HG02678 (cell line): Measurements from ENCODE around the gene LMO7.
"Not testable (repeated sequence)": the region's sequence is repeated elsewhere in the genome, so short reads cannot be mapped to it uniquely, and the experiment has no call there.

Experiments used
- ATAC-seq: cut with Tn5 transposase; IDR thresholded peaks from one replicate; pipeline ENCODE4 v1.9.1; 2021; ENCODE audit warnings: mild to moderate bottlenecking, moderate library complexity; ENCODE audit not compliant: unreplicated experiment

LMO7 gene

DNA sequence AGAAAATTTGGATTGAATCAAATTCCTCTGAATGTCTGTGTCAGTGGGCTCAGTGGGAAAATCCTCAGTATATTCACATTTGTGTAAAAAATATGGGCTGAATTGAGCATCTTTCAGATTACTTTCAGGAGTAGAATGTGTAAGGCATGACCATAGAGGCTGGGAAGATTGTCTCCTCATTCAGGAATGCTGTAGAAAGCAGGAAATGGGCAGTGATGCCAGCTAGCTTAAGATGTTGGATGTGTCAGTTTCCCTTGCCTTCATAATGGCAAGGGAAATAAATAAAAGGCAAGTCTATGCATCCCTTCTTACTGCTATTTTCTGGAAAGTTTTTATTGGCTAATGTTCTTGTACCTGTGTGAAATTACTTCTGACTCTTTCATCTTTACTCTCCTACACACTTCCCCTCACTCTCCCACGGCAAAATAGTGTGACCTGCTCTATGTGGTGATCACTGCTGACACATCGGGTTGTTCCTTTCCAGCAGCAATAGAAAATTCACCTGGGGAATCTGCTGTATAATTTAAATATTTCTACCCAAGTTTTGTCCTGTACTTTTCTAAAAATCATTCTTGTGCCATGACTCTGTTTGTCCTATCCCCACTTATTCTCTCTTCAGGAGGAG lies 103.2 kb downstream of the LMO7 start:
- peak; percentile 63 for ATAC-seq

DNA sequence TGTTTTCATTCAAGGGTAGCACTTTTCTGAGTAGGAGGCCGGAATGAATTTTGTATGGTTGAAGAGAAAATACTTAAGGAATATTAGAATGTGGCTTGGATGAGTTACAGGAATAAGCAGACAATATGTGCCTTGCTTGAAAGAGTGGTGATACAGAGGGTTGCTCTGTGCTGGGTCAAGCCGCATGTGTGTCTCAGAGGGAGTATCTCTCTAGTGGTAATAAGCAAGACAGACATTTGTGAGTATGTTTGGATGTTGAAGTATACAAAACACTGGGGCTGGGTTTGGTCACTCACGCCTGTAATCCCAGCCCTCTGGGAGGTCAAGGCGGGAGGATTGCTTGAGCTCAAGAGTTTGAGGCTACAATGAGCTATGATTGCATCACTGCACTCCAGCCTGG lies 103.9 kb downstream of the LMO7 start:
- ATAC-seq: no peak

DNA sequence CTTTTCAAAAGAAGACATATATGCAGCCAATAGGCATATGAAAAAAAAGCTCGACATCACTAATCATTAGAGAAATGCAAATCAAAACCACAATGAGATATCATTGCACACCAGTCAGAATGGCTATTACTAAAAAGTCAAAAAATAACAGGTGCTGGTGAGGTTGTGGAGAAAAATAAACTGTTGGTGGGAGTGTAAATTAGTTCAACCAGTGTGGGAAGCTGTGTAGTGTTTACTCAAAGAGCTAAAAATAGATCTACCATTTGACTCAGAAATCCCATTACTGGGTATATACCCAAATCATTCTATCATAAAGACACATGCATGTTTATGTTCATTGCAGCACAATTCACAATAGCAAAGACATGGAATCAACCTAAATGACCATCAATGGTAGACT lies 106.9 kb downstream of the LMO7 start:
- not testable (repeated sequence) for ATAC-seq

DNA sequence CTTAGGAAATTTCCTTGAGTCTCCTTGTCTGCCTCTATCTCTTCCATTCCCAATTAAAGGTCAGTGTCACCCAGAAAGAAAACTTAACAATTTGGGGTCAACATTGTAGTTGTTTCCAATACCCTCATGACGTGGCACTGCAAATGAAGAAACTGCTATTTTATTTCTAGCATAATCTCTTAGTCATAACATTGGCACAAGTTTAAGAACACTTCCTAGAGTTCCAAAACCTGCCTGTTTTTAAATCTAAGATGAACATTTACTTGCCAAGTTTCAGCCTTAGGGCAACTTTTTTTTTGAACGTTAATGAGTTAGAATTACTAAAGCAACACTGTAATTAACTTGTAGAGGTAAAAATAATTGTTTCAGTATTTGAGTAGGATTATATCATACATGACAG lies 108.0 kb downstream of the LMO7 start:
- ATAC-seq: no peak

DNA sequence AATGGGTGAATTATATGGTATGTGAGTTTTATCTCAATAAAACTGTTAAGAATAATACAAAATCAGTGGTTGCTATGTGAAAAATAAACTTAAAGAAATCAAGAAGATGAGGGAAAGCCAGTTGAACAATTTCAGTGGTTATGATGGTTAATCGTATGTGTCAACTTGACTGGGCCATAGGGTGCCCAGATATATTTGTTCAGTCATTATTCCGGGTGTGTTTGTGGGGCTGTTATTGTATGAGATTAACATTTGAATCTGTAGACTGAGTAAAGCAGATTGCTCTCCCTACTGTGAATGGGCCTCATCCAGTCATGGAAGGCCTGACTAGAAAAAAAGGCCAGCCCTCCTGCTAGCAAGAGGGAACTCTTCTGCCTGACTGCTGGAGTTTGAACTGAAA lies 109.3 kb downstream of the LMO7 start:
- ATAC-seq: no peak

DNA sequence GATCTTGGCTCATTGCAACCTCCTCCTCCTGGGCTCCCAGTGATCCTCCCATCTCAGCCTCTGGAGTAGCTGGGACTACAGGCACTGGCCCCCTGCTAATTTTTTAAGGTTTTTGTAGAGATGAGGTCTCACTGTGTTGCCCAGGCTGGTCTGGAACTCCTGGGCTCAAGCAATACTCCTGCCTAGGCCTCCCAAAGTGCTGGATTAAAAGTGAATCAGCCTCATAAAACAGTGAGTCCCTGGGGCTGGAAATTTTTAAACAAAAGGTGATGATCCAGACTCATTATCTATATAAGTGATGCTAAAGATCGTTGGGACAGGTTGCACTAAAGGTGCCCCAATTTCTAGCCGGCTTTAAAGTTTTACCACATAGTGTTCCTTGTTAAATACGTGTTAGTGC lies 112.7 kb downstream of the LMO7 start:
- ATAC-seq: no peak

DNA sequence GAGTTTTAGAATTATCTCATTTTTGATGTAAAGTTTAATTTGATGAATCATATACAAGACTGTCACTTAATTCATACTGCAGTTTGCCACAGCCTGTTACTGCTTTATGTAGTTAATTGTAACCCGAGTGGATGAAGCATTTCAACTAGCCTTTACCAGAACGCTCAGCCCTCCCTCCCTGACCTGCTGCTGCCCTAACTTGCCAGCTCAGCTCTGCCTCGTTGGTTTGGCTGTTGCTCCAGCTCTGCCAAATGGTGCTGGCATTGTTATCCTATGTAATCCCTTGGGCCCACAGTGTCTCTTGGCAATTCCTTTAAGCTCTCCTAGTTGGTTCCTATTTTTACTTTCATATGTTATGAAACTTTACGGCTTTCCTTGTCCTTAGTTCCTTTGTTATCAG lies 113.3 kb downstream of the LMO7 start:
- no peak for ATAC-seq

DNA sequence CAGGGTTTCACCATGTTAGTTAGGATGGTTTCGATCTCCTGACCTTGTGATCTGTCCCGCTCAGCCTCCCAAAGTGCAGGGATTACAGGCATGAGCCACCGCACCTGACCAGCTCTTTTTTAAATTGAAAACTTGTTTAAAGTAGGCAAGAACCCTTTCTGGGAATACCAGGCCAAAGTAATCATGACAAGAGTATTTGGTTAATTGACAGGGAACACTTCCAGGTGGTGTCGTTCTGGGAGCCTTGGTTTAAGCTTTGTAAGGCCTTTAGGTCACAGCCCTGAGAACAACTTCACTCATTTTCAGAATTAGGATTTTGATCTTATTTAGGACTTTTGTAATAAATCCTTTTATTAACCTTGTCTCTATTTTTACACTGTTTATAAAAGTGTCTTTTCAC lies 115.2 kb downstream of the LMO7 start:
- ATAC-seq: no peak

DNA sequence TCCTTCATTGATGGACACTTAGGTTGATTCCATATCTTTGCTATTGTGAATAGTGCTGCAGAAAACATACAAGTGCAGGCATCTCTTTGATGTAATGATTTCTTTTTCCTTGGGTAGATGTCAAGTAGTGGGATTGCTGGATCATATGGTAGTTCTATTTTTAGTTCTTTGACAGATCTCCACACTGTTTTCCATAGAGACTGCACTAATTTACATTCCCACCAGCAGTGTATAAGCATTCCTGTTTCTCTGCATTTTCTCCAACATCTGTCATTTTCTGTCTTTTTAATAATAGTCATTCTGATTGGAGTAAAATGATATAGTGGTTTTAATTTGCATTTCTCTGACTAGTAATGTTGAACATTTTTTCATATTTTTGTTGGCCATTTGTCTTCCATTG lies 116.7 kb downstream of the LMO7 start:
- ATAC-seq: no peak

DNA sequence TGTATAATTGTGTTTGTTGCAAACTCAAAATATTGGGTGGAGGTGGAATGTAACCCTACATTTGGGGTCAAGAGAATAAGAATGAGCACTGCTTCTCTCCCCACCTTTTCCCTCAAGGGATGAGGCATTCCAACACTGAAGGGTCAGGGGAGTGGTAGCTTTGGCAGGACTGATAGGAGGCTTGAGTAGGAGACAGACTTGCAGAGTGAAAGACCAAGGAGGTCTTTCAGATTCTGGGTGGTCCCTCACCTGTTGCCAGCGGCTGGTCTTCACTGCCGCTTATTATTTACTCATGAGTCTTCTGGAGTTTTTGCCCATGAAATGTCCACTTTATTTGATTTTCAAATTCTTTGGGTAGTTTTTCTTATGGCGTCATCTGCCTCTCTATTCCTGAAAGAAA lies 118.8 kb downstream of the LMO7 start:
- no peak for ATAC-seq

DNA sequence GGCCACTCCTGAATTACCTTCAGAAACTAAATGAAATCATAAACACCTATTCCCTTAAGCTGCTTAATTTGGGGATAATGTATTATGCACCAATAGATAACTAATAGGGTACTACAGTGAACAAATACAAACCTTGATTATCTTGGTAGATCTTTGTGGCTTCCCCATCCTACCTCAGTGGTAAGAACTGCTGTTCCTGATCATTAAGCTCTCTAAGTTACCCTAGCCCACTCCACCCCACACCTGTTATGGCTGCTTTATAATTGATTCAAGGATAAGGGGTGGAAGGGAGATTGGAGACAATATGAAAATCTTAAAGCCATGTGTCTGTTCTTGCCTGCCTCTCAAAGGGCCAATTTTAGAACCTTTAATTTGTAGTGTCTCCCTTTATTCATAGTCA lies 121.2 kb downstream of the LMO7 start:
- ATAC-seq: no peak

DNA sequence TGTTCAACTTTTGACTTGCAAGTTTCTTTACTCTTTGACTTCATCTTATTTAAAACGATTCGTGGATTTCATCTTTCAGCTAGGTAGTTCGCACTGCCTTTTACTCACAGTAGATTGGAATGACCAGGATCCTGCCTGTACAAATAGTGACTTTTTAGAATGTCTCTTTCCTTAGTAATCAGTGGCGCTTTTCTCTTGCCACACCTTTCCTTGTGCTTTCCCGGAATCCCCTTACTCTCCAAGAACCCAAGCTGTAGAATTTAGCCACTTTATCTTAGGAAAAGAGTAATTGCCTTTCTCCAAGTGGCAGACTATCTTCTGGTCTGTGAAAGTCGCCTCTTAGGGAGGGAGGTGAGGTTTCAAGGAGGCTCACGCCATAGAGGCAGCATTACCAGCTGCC lies 123.4 kb downstream of the LMO7 start:
- no peak for ATAC-seq

DNA sequence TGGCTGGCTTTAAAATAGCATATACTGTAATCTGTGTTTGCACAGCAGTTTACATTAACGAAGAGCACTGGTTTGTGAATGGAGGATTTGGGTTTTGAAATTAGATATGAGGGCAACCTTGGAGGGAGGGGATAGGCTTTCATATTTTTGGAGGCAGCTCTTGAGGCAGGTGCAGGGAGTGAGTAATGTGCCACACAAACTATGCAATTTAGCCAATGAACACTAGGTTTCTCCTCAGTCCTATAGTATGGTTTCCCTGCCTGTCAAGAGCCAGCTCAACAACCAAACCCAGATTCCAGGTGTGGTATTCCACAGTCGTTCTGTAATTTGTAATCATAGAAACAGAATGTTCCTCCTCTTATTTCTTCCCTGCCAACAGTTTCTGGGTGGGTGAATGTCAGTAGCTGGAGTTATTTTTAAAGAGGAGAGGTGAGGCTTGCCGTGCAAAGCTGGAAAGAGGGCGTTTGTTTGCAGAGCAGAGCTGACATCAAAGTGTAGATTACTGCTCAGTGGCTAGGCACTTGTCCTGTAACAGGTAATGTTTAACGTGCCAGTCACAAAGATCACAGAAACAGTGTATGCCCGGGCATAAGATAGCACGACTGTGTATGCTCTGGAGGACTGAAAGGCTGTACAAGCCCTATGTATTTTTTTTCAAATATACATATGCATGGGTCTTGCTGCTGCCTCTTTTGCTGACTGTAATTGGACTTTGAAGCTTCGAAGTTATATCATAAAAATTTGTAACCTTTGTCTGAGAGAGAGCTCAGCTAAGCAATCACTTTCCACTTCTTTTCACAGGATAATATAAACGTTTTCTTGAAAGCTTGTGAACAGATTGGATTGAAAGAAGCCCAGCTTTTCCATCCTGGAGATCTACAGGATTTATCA lies 124.2 kb downstream of the LMO7 start:
- ATAC-seq: peak; percentile 47

DNA sequence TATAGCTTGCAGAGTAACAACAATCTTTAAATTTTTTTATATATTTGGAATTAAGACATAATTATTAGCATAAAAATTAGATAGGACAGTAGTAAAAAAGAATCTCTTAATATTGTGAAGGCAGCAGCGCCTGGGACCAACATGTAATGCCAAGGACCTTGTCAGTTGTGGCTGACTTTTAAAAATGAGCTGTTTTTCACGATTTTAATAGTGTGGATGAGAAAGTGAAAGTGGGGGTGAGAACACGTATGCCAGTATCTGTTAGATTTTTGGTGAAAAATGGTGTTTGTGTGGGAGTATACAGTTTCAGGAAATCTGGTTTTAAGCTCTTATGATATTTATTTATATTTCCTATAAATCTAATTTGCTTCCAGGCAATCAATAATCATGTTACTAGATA lies 125.2 kb downstream of the LMO7 start:
- no peak for ATAC-seq

DNA sequence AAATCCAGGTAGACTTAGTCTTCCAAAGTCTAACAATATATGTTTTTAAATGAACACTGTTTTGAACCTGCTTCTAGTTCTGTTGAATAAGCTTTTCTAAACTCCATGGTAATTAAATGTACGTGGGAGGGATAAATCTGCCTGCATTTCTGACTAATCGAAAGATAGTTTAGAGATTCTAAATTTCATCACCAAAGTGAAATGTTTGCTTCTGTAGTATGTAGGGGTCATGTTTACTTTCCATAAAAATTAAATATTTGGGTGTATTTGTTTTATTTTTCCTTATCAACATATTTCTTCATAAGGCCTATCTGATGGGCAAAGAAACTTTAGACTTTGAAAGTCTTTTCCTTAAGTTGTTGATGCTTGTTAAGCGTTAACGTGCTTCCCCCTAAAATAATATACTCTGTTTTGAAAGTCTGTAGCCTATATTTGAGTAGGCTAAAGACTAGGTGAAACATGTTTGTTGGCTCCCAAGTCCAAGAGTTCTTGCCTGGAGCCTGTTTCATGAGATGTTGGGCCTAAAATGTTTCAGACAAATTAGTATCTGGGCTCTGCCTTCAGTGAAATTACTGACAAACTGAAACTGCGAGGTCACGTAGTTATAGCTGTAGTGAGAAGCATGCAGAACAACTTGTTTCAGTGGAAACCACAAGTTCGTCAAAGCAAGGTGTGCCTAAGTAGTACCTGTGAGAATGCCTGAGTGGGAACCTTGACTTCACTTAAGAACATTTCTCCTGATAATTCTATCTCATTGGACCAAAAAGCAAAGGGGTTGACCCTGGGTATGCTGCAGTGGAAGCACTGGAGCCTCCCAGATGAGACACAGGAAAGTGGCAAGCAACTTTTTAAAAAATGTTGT lies 126.2 kb downstream of the LMO7 start:
- ATAC-seq: peak; percentile 91

DNA sequence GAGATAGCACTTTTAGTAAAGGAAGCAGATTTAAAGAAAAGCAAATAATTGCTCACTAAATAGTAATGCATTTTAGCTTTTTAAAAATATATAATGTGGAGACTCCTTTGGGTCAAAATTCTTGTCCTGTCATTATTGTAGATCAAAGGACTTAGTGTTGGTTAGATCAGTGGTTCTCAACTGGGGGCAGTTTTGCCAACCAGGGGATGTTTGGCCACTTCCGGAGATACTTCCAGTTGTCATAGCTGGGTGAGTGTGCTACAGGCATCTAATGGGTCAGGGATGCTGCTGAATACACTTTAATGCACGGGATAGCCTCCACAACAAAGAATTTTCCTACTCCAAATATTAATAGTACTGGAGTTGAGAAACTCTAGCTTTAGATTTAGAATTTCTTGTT lies 126.8 kb downstream of the LMO7 start:
- ATAC-seq: peak; percentile 25

DNA sequence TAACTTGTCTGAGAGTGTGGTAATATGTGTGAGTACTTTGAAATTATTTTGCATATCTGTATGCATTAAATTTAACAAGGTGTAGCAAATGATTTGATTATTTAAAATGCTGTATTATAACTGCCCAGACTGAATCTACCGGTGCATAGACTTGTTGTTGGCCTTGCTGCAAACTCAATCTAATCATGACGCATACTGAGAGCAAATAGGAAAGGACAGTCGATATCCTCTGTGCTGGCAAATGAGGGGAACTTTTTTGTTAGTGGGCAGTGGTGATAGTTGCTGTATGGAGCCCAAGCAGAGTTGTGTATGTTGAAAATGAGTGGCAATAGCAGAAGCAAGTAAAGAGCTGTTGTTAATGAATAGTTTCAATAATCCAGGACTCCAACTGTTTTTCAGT lies 127.4 kb downstream of the LMO7 start:
- ATAC-seq: no peak

DNA sequence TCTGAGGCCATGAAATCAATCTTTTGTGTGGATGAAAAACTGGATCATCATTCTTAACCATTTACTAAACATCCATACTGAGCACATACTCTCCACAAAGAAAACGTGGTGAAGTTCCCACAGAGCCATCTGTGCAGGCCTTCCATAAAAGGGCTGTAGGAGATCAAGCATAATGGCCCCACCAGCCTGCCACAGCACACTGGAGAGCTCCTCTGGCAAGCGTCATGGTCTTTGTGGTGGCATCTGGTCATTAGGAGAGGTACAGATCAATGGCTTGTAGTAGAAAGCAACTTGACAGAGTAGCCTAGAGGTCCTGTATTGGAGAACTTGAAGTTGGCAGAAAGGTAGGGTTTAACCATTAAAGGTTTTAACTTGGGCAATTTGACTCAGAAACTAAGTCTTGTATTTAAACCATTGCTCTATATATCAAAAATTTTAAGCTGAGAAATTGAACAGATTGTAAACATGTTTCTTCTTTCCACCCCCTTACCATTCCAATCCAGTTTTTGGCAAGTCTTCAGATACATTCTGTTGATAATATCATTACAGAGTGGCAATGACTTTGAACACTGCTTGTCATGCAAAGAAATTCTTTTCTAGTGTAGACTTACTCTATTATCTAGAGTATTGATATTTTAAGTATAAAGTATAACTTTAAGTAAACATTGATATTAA lies 128.3 kb downstream of the LMO7 start:
- no peak for ATAC-seq

DNA sequence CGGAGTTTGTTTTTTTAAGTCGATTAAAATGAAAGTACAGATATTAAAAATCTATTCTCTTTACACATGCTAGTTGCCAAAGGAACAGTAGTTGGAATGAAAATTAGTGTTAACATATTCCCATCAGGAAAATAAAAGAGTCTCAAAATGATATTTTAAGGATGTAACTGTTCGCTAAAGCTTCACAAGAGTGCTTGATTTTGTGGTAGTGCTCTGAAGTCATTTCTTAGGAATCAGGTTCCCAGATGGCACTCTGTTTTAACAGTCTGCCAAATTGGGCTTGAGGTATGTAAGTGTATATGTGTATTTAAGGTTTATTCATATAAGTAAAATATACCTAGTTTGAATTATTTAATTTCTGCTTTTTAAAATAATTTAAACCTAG lies 128.8 kb downstream of the LMO7 start:
- no peak for ATAC-seq

DNA sequence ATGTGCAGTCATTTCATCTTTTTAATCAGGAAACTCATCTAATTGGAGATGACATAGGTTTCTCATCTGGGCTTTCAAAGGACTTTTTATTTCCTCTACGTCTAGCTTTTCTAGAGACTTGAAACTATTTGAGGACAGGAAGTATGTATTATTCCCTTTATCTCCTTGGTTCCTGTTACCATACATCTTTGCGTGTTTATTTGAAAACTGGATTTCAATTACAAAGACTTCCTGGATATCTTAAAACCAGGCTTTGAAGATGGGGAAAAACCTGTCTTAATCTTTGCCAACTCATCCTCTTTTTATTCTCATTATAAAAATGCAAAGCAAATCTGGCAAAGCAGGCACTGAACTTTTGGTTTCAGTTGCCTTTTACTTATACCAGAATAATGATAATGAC lies 130.5 kb downstream of the LMO7 start:
- no peak for ATAC-seq
